ENCODE data around the gene CRIM1.

Gene CRIM1

GRCh38 chr2:36373149-36373926 lies 17.8 kb downstream of the CRIM1 start:
- DNase-seq = no peak

GRCh38 chr2:36374585-36374984 lies 19.0 kb downstream of the CRIM1 start:
- DNase-seq = no peak

- no peak for DNase-seq
Measured at GRCh38 chr2:36376319-36376765, 20.8 kb downstream of the CRIM1 start.

GRCh38 chr2:36376992-36377738 lies 21.6 kb downstream of the CRIM1 start:
- no peak for DNase-seq

GRCh38 chr2:36379710-36380448 lies 24.3 kb downstream of the CRIM1 start:
- no peak for DNase-seq

GRCh38 chr2:36380624-36381481 lies 25.3 kb downstream of the CRIM1 start:
- no peak for DNase-seq

GRCh38 chr2:36381993-36382392 lies 26.4 kb downstream of the CRIM1 start:
- DNase-seq = no peak

- no peak for DNase-seq
Measured at GRCh38 chr2:36382472-36382871, 26.9 kb downstream of the CRIM1 start.

- no peak for DNase-seq
Measured at GRCh38 chr2:36383726-36384125, 28.1 kb downstream of the CRIM1 start.

GRCh38 chr2:36384454-36384853 lies 28.9 kb downstream of the CRIM1 start:
- no peak for DNase-seq

GRCh38 chr2:36385603-36386002 lies 30.0 kb downstream of the CRIM1 start:
- DNase-seq = no peak

GRCh38 chr2:36387258-36387916 lies 31.8 kb downstream of the CRIM1 start:
- DNase-seq = no peak

GRCh38 chr2:36388472-36388871 lies 32.9 kb downstream of the CRIM1 start:
- DNase-seq = no peak

GRCh38 chr2:36389091-36389564 lies 33.5 kb downstream of the CRIM1 start:
- DNase-seq = no peak

GRCh38 chr2:36389577-36389976 lies 34.0 kb downstream of the CRIM1 start:
- no peak for DNase-seq

GRCh38 chr2:36392571-36393255 lies 37.1 kb downstream of the CRIM1 start:
- DNase-seq = no peak

- DNase-seq = no peak
Measured at GRCh38 chr2:36393738-36394256, 38.2 kb downstream of the CRIM1 start.

- DNase-seq = no peak
Measured at GRCh38 chr2:36394804-36395203, 39.2 kb downstream of the CRIM1 start.

- DNase-seq = no peak
Measured at GRCh38 chr2:36395866-36396265, 40.3 kb downstream of the CRIM1 start.

- no peak for DNase-seq
Measured at GRCh38 chr2:36396878-36397539, 41.4 kb downstream of the CRIM1 start.

Data from activated CD8-positive, alpha-beta memory T cell treated with anti-CD3 and anti-CD28 coated beads, Interleukin-2, amount 50 U/mL, for 4 hours (primary cell).